SK-N-SH (cell line): ENCODE results near the gene PSD2.

ENCODE experiments used
- CTCF ChIP-seq: fragments of 200-600 bp; sonication (generic); IDR thresholded peaks from 2 replicates; pipeline ENCODE4 v1.6.1; 2017; ENCODE audit warnings: antibody characterized with exemption, mild to moderate bottlenecking, moderate library complexity
- ELF1 ChIP-seq: IDR thresholded peaks from 2 replicates; pipeline ENCODE4 v1.4.0; 2012
- EP300 ChIP-seq, 2 experiments: IDR thresholded peaks; 2 replicates each; pipeline versions ENCODE4 v1.4.0 to v1.6.1; 2012; ENCODE audit warnings: borderline replicate concordance in 1 of 2, low read depth in 1 of 2, low read length in 1 of 2
- GABPA ChIP-seq: IDR thresholded peaks from 2 replicates; pipeline ENCODE4 v1.4.0; 2012; ENCODE audit warnings: low read depth, mild to moderate bottlenecking
- JUND ChIP-seq: IDR thresholded peaks from 2 replicates; pipeline ENCODE4 v1.4.0; 2012
- MAX ChIP-seq: IDR thresholded peaks from 2 replicates; pipeline ENCODE4 v1.4.0; 2012; ENCODE audit warnings: low read depth
- NFIC ChIP-seq: IDR thresholded peaks from 2 replicates; pipeline ENCODE4 v1.4.0; 2012; ENCODE audit warnings: borderline replicate concordance
- POLR2AphosphoS5 ChIP-seq: IDR thresholded peaks from 2 replicates; pipeline ENCODE4 v1.6.1; 2012; ENCODE audit warnings: low read depth, low read length

DNA sequence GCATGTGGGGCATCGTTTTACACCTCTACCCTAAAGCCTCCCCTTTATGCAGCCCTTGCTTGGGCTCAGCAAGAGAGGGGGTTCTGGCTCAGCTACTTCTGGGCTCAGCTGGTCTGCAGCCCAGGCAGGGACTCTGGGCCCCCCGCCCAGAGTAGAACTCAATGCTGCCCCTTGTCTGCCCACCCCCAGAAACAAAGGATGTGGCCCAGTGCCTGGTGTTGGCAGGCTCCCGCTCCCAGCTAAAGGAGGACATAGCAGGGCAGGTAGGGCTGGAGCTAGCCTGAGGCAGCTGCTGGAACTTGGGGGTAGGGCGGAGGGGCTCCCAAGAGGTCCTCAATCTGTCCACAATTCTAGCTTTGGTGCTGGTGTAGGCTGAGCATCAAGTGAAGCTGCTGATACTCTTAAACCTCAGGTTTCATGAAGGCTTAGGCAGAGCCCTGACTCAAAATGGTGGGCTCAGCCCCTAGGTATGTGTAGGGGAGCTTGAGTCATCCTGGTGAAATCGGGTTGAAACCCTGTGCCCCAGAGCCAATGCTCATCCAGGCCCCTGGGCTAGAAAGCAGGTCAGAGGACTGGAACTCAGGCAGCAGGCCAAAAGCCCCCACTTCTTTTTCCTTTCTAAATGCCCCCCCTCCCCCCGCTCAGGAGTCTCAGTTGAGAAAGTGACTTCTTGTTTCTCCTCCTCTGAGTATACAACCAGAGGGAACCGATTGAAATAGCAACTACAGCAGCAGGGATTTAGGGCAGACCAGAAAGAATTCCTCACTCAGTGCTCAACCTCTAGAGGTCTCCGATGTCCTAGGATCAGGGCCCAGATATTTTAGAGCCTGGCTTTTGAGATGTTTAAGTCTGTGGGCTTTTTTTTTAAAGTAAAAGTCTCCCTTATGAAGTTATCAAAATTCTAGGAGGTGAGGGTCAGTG, 11.4 kb downstream of the PSD2 start:
- no peak for TF ChIP-seq EP300 (IDR thresholded peaks at IDR 0.05; ENCODE audit: borderline replicate concordance in 1 of 2, low read depth in 1 of 2, low read length in 1 of 2)
- no peak for TF ChIP-seq CTCF
- TF ChIP-seq POLR2AphosphoS5, result no peak
- no peak for TF ChIP-seq NFIC
- no peak for TF ChIP-seq ELF1
- no peak for TF ChIP-seq MAX
- TF ChIP-seq JUND, result no peak
- no peak for TF ChIP-seq GABPA
